ENCODE results near the gene GIGYF1. TPM values are rescaled to one million over a fixed set of nuclear protein-coding genes. Genes with fewer than 3 reads are reported as not detected.

GIGYF1 gene
- total and polyA plus RNA-seq, 8 donors: 10.5 to 127 (median 33.6) TPM

GRCh38 chr7:100655908-100656674 lies 38.0 kb downstream of the GIGYF1 start, which contains the start of gene ACTL6B:
ACTL6B (minus strand) TSS chr7:100656448; CDS start chr7:100656354, 94 bp downstream.
- DNase-seq: peak; percentile 59 to 86
- Histone ChIP-seq H3K27ac (no peak within 1 kb of the TSS), H3K9me3 (no peaks in the 10 kb centered on the region), H3K27me3 (peaks cover 9 to 87% (median 33%) of the 10 kb centered on the region in 3 donors), H3K36me3 (no peaks in the 10 kb centered on the region), H3K4me3 (peak within 1 kb of the TSS in 3 of 4 donors; percentile 4 to 17 (median 17)), H3K4me1 (peaks cover 0 to 11% (median 2%) of the 10 kb centered on the region in 4 donors)
- 9 to 25% (median 13%) methylated on average over 29 to 63 of the region's 63 CpGs for WGBS, 5 donors
- TF ChIP-seq POLR2AphosphoS5 (IDR thresholded peaks at IDR 0.05) (no peak), EP300 (IDR thresholded peaks at IDR 0.05) (no peak), POLR2A (IDR thresholded peaks at IDR 0.05) (no peak)
- TF ChIP-seq, protein P1, sequence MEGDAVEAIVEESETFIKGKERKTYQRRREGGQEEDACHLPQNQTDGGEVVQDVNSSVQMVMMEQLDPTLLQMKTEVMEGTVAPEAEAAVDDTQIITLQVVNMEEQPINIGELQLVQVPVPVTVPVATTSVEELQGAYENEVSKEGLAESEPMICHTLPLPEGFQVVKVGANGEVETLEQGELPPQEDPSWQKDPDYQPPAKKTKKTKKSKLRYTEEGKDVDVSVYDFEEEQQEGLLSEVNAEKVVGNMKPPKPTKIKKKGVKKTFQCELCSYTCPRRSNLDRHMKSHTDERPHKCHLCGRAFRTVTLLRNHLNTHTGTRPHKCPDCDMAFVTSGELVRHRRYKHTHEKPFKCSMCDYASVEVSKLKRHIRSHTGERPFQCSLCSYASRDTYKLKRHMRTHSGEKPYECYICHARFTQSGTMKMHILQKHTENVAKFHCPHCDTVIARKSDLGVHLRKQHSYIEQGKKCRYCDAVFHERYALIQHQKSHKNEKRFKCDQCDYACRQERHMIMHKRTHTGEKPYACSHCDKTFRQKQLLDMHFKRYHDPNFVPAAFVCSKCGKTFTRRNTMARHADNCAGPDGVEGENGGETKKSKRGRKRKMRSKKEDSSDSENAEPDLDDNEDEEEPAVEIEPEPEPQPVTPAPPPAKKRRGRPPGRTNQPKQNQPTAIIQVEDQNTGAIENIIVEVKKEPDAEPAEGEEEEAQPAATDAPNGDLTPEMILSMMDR (IDR thresholded peaks at IDR 0.05): no peak
- intact Hi-C loops (cut with DNase I; ENCODE audit: low total_unique reads): no loop called here

DNA sequence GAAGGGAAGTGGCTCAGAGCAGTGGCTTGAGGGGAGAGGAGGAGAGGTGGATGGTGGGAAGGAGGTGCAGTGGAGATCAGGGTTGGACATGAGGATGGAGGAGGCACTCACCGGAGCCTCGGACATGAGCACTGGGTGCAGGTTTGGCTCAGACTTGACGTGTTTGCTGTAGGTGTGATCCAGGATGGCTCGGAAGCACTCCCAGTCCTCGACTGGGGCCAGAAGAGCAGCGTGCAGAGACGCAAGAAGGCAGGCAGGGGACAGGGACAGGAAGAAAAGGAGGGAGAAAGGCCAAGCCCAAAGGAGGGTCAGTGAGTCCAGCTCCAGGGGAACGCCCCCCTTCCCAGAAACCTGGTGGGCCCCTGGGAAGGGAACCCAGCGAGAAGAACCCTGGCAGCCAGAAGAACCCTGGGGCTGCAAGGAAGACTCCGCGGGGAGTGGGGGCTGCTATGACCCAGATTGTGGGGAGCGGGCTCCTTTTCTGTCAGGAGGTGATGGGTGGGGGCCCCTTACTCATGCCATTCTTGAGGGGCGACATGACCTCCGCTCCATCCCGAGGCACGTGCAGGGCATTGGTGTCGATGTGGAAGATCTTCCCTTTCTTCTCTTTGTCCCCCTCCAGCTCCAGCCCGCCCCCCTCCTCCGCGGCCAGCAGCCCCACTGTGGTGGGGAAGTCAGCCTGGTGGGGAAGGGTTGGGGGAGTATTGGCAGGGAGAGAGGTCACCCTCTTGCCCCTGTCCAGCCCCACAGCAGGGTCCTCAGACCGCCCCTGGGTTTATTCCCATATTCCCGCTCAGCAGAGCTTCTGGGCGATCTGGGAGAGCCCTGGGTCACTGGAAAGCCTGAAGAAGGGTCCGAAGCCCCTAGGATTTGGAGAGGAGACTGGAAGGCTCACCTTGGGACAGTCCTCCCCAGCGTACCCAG lies 38.9 kb downstream of the GIGYF1 start:
- DNase-seq: no peak
- H3K36me3 ChIP-seq: no peaks in the 10 kb centered on the region
- H3K4me3 ChIP-seq: no peak overlapping the region
- H3K27me3 ChIP-seq: peaks cover 9 to 84% (median 33%) of the 10 kb centered on the region in 3 donors
- no peak overlapping the region for H3K27ac ChIP-seq
- no peak for TF ChIP-seq POLR2AphosphoS5 (IDR thresholded peaks at IDR 0.05)
- no peak for TF ChIP-seq POLR2A (IDR thresholded peaks at IDR 0.05)
- TF ChIP-seq, protein P1 (IDR thresholded peaks at IDR 0.05): no peak
- TF ChIP-seq EP300 (IDR thresholded peaks at IDR 0.05): no peak
- intact Hi-C loops (cut with DNase I; ENCODE audit: low total_unique reads): no loop called here
- H3K9me3 ChIP-seq: no peaks in the 10 kb centered on the region
- H3K4me1 ChIP-seq: peaks cover 0 to 11% (median 2%) of the 10 kb centered on the region in 4 donors
- WGBS, 5 donors: 38 to 58% (median 57%) methylated on average over 22 to 25 of the region's 25 CpGs

DNA sequence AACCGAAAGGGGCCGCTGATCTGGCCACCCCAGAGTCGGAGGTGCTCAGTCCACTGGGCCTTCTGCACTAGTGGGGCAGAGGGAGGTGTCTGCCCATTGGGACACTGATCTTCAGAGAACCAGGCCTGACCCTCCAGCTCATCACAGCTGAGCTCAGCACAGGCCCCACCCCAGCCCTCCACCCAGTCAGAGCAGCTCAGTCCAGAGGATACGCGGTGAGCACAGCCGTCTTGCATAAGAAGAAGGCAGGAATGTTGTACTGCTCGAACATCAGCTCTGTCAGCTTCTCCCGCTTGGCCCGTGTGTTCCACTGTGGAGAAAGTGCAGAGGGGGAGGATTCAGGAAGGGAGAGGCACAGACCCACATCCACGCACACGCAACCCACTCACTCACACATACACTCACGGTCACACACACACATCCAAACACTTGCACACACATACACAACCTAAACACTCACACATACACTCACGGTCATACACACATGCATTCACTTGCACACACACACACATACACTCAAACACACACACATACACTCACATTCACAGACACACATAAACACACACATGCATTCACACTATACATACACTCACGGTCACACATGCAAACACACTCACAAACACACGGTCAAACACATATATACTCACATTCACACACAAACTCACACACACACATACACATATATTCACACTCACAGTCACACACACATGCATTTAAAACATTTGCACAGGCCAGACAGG lies 44.1 kb downstream of the GIGYF1 start:
- WGBS, 5 donors: 73 to 79% (median 75%) methylated on average over 15 of the region's 15 CpGs
- intact Hi-C loops (cut with DNase I; ENCODE audit: low total_unique reads): no loop called here
- Histone ChIP-seq H3K4me1 (no peaks in the 10 kb centered on the region), H3K27me3 (peaks cover 4 to 86% (median 23%) of the 10 kb centered on the region in 3 donors), H3K36me3 (no peaks in the 10 kb centered on the region), H3K4me3 (no peak overlapping the region), H3K9me3 (no peaks in the 10 kb centered on the region), H3K27ac (no peak overlapping the region)
- DNase-seq: no peak
- TF ChIP-seq, protein P1 (IDR thresholded peaks at IDR 0.05): no peak
- TF ChIP-seq POLR2A (IDR thresholded peaks at IDR 0.05) (no peak), EP300 (IDR thresholded peaks at IDR 0.05) (no peak), POLR2AphosphoS5 (IDR thresholded peaks at IDR 0.05) (no peak)

DNA sequence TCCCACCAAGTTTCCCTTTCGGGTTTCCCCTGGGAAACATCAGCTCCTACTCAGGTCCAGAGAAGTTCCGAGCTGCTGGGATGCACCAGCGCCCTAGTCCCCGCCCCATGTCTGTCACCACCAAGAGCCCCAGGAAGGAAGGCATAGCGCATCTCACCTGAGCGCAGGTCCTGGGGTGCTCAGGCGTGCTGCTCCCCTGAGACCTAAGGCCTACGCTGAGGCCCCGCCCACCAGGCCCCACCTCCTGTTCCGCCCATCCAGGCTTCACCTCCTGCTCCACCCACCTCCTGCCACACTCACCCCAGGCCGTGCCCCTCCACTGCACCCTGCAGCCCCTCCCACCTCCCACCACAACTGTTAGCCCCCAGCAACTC lies 51.5 kb downstream of the GIGYF1 start:
- peak; percentile 38 to 70 for DNase-seq
- Histone ChIP-seq H3K27ac (no peak overlapping the region), H3K36me3 (no peaks in the 10 kb centered on the region), H3K9me3 (no peaks in the 10 kb centered on the region), H3K27me3 (peaks cover 0 to 63% (median 31%) of the 10 kb centered on the region in 3 donors), H3K4me1 (peaks cover 0 to 7% (median 6%) of the 10 kb centered on the region in 4 donors), H3K4me3 (no peak overlapping the region)
- intact Hi-C loops (cut with DNase I; ENCODE audit: low total_unique reads): no loop called here
- TF ChIP-seq POLR2A (IDR thresholded peaks at IDR 0.05) (no peak), POLR2AphosphoS5 (IDR thresholded peaks at IDR 0.05) (no peak), EP300 (IDR thresholded peaks at IDR 0.05) (no peak)
- TF ChIP-seq, protein P1 (IDR thresholded peaks at IDR 0.05): no peak
- WGBS, 5 donors: 37 to 57% (median 49%) methylated on average over 5 to 11 of the region's 11 CpGs

Data from stomach (tissue), 9 donors.